HepG2 (cell line): Measurements from ENCODE around the gene GNG12. TPM values are rescaled to one million over a fixed set of nuclear protein-coding genes. Genes with fewer than 3 reads are reported as not detected.

Experiments used
- ATAC-seq: fragments of 200-7000 bp; cut with Tn5 transposase; 3 replicates; pipeline ENCODE4 v1.9.1; 2020; ENCODE audit warnings: mild to moderate bottlenecking, moderate library complexity
- BruUV-seq: library from RNA; stranded (reverse); fragments of 400-500 nt; replicated peaks from 2 replicates; lab custom pipeline; 2021; lab: Mats Ljungman, UMichigan
- CTCF ChIA-PET: fragments of 300-600 bp; formaldehyde crosslinking; extraction: SDS; loops from one replicate; lab custom pipeline; 2021; ENCODE audit warnings: low total read pairs, inconsistent platforms, low intra/inter-chr PET ratio; lab: Yijun Ruan, JAX
- POLR2A ChIA-PET: fragments of 350-600 bp; sonication (Branson Sonifier 250); formaldehyde crosslinking; loops from one replicate; lab custom pipeline; 2020; ENCODE audit warnings: antibody characterized with exemption, inconsistent platforms; lab: Yijun Ruan, JAX
- DNase-seq: peaks from one replicate; pipeline ENCODE4 v3.0.0-alpha.2; 2015; ENCODE audit warnings: low spot score
- FAIRE-seq: peaks from 3 replicates; lab custom pipeline; 2011; peaks lifted over from hg19 to GRCh38; lab: Jason Lieb, UNC
- H2AFZ ChIP-seq: one replicate; pipeline ENCODE4 v1.6.1; 2011; ENCODE audit warnings: low read length, inconsistent platforms
- H3K27ac ChIP-seq: fragments of 300-600 bp; 3 replicates; pipeline ENCODE4 v1.8.0; 2011; ENCODE audit warnings: mixed run types, mild to moderate bottlenecking, mixed read lengths, low read length, inconsistent platforms; ENCODE audit not compliant: insufficient read depth; ENCODE audit errors: extremely low read length
- H3K27me3 ChIP-seq, 2 experiments: fragments of 200-600 bp in 1 of 2; 2 replicates in 1 of 2; 3 replicates in 1 of 2; pipeline versions ENCODE4 v1.6.0 to v1.8.0; 2011; ENCODE audit warnings: low read length in 2 of 2, mild to moderate bottlenecking in 2 of 2, moderate library complexity in 2 of 2, inconsistent platforms in 1 of 2; ENCODE audit not compliant: insufficient read depth in 2 of 2, control insufficient read depth in 1 of 2
- H3K36me3 ChIP-seq, 2 experiments: fragments of 200-600 bp in 1 of 2; replicated peaks in 1 of 2; 2 replicates in 1 of 2; 3 replicates in 1 of 2; pipeline versions ENCODE4 v1.5.1 to v1.8.0; 2011; ENCODE audit warnings: low read length in 2 of 2, inconsistent platforms in 1 of 2; ENCODE audit not compliant: insufficient read depth in 2 of 2, control insufficient read depth in 1 of 2
- H3K4me1 ChIP-seq: 2 replicates; pipeline ENCODE4 v1.5.1; 2012; ENCODE audit warnings: low read length, inconsistent platforms; ENCODE audit not compliant: insufficient read depth
- H3K4me2 ChIP-seq: 2 replicates; pipeline ENCODE4 v1.6.0; 2011; ENCODE audit warnings: low read depth, low read length, inconsistent platforms
- H3K4me3 ChIP-seq, 3 experiments: fragments of 200-600 bp in 1 of 3; sonication (generic), shearing (Covaris generic) in 1 of 3; replicated peaks in 1 of 3; 2 replicates each; pipeline ENCODE4 v1.5.1; 2011 to 2016; ENCODE audit warnings: low read length in 3 of 3, inconsistent platforms in 2 of 3, low read depth in 2 of 3, mild to moderate bottlenecking in 2 of 3, control low read depth in 1 of 3, mixed read lengths in 1 of 3; ENCODE audit not compliant: insufficient read depth in 1 of 3
- H3K79me2 ChIP-seq: one replicate; pipeline ENCODE4 v1.6.1; 2011; ENCODE audit warnings: low read length, inconsistent platforms; ENCODE audit not compliant: insufficient read depth
- H3K9ac ChIP-seq: 2 replicates; pipeline ENCODE4 v1.6.0; 2011; ENCODE audit warnings: mild to moderate bottlenecking, low read depth, low read length, inconsistent platforms; ENCODE audit not compliant: insufficient read depth
- H3K9me3 ChIP-seq: 2 replicates; pipeline ENCODE4 v1.5.1; 2012; ENCODE audit warnings: mild to moderate bottlenecking, low read length
- H4K20me1 ChIP-seq: 2 replicates; pipeline ENCODE4 v1.6.0; 2011; ENCODE audit warnings: inconsistent platforms, mild to moderate bottlenecking, low read length, moderate library complexity; ENCODE audit not compliant: insufficient read depth
- DBP ChIP-seq: sonication (generic); formaldehyde crosslinking; IDR thresholded peaks from 2 replicates; pipeline ENCODE4 v1.4.0; 2020; ENCODE audit warnings: missing genetic modification reagents; ENCODE audit errors: not compliant biosample characterization
- GZF1 ChIP-seq: sonication (generic); formaldehyde crosslinking; IDR thresholded peaks from 2 replicates; pipeline ENCODE4 v1.5.1; 2020; ENCODE audit warnings: mild to moderate bottlenecking, missing genetic modification reagents
- HDAC1 ChIP-seq: sonication (generic); formaldehyde crosslinking; IDR thresholded peaks from 2 replicates; pipeline ENCODE4 v1.5.1; 2020; ENCODE audit warnings: mild to moderate bottlenecking, missing genetic modification reagents
- MYNN ChIP-seq: sonication (generic); formaldehyde crosslinking; IDR thresholded peaks from 2 replicates; pipeline ENCODE4 v1.4.0; 2020; ENCODE audit warnings: mild to moderate bottlenecking, low read depth, missing genetic modification reagents
- NCOA2 ChIP-seq: sonication (generic); formaldehyde crosslinking; IDR thresholded peaks from 2 replicates; pipeline ENCODE4 v1.8.0; 2022; ENCODE audit warnings: inconsistent platforms
- NFKB2 ChIP-seq: sonication (generic); formaldehyde crosslinking; IDR thresholded peaks from 2 replicates; pipeline ENCODE4 v1.4.0; 2020; ENCODE audit warnings: missing genetic modification reagents, borderline replicate concordance
- SP4 ChIP-seq: sonication (generic); formaldehyde crosslinking; IDR thresholded peaks from 2 replicates; pipeline ENCODE4 v1.8.1; 2023; ENCODE audit warnings: mild to moderate bottlenecking, missing genetic modification reagents
- TBL1XR1 ChIP-seq: fragments of 150-350 bp; IDR thresholded peaks from 2 replicates; pipeline ENCODE4 v1.6.1; 2014; ENCODE audit warnings: borderline replicate concordance, low read length; ENCODE audit not compliant: partially characterized antibody
- ZBTB7B ChIP-seq: sonication (generic); formaldehyde crosslinking; IDR thresholded peaks from 2 replicates; pipeline ENCODE4 v1.4.0; 2020; ENCODE audit warnings: missing genetic modification reagents
- ZNF292 ChIP-seq: sonication (generic); formaldehyde crosslinking; IDR thresholded peaks from 2 replicates; pipeline ENCODE4 v1.8.1; 2022; ENCODE audit warnings: mild to moderate bottlenecking, low read depth, missing genetic modification reagents, borderline replicate concordance
- ZNF652 ChIP-seq: IDR thresholded peaks from 2 replicates; pipeline ENCODE4 v1.6.1; 2016; ENCODE audit warnings: low read depth, borderline replicate concordance
- ZZZ3 ChIP-seq: sonication (generic); formaldehyde crosslinking; IDR thresholded peaks from 2 replicates; pipeline ENCODE4 v1.4.0; 2020; ENCODE audit warnings: missing genetic modification reagents, mild to moderate bottlenecking, borderline replicate concordance
- WGBS: methylation state at CpG from one replicate; pipeline ENCODE4 v1.1.6; 2017; ENCODE audit warnings: low lambda C conversion rate; 5-methylcytosine and 5-hydroxymethylcytosine counted together
- in situ Hi-C: cut with HindIII; loops from 2 replicates; pipeline ENCODE4 v1.10.0; 2017; ENCODE audit warnings: low pct_unique_long_range_greater_than_20kb; ENCODE audit not compliant: extremely low pct_ligation_motif_present
- intact Hi-C: fragments of 100-400 bp; cut with micrococcal nuclease; formaldehyde crosslinking; loops from one replicate; pipeline ENCODE4 v1.10.0; 2022; ENCODE audit not compliant: unreplicated experiment
- polyA plus RNA-seq, 8 experiments: library from polyadenylated mRNA; depleted of rRNA in 3 of 8; stranded (reverse) in 7 of 8; unstranded in 1 of 8; fragments of >200 nt; fragmentation: Illumina TruSeq in 4 of 8; extraction: Trizol in 4 of 8; gene quantifications; 2 replicates each; pipeline versions ENCODE4 v1.2.1 to v1.2.3, GENCODE V29; 2011 to 2016; ENCODE audit warnings: low read depth in 4 of 8, missing spikeins in 1 of 8, mixed read lengths in 1 of 8; ENCODE audit not compliant: insufficient read depth in 1 of 8
- total RNA-seq, 5 experiments: library from RNA; depleted of rRNA; stranded (reverse); fragments of >200 nt; fragmentation: Illumina TruSeq; extraction: Trizol; gene quantifications; 2 replicates each; pipeline ENCODE4 v1.2.3, GENCODE V29; 2016; ENCODE audit warnings: low read depth in 1 of 5
- TF ChIP-seq, protein P1 (sequence below): fragments of 450-650 bp; IDR thresholded peaks from 2 replicates; pipeline ENCODE4 v1.6.1; 2016
- TF ChIP-seq, protein P2 (sequence below): sonication (generic); formaldehyde crosslinking; IDR thresholded peaks from 2 replicates; pipeline ENCODE4 v1.4.0; 2020; ENCODE audit warnings: mild to moderate bottlenecking, missing genetic modification reagents

Gene GNG12
- total and polyA plus RNA-seq, 2 of the 13 experiments (the other 11 are each of a cell fraction or from before 2014, with no cell fraction given) = 0.11 TPM

GRCh38 chr1:67695963-67696362, 137.3 kb downstream of the GNG12 start:
- Histone ChIP-seq H3K9me3 (no peaks in the 10 kb centered on the region), H3K9ac (no peak overlapping the region), H3K4me1 (peaks cover 54% of the 10 kb centered on the region), H3K79me2 (no peaks in the 10 kb centered on the region), H3K4me2 (no peak overlapping the region), H3K27ac (no peak overlapping the region)
- CTCF ChIA-PET = no interaction called here
- POLR2A ChIA-PET = interaction anchor here (5.5 kb wide), 1 partner anchor 10 kb away, joined by 53 read pairs; the partner anchor contains the start of gene GADD45A
- intact Hi-C loops = loop anchor here (2.0 kb wide), 1 partner anchor 65 kb away; no protein-coding TSS in a partner anchor
- BruUV-seq = no TSS peak
- TF ChIP-seq SP4 (CRISPR knock-in tag) (no peak), NFKB2 (CRISPR knock-in tag) (no peak), ZNF652 (CRISPR knock-in tag) (no peak), NCOA2 (CRISPR knock-in tag) (no peak), TBL1XR1 (no peak), GZF1 (CRISPR knock-in tag) (no peak), ZZZ3 (CRISPR knock-in tag) (no peak), HDAC1 (no peak), DBP (CRISPR knock-in tag) (no peak), ZBTB7B (CRISPR knock-in tag) (no peak), ZNF292 (CRISPR knock-in tag) (no peak), MYNN (no peak)
- TF ChIP-seq, protein P1, sequence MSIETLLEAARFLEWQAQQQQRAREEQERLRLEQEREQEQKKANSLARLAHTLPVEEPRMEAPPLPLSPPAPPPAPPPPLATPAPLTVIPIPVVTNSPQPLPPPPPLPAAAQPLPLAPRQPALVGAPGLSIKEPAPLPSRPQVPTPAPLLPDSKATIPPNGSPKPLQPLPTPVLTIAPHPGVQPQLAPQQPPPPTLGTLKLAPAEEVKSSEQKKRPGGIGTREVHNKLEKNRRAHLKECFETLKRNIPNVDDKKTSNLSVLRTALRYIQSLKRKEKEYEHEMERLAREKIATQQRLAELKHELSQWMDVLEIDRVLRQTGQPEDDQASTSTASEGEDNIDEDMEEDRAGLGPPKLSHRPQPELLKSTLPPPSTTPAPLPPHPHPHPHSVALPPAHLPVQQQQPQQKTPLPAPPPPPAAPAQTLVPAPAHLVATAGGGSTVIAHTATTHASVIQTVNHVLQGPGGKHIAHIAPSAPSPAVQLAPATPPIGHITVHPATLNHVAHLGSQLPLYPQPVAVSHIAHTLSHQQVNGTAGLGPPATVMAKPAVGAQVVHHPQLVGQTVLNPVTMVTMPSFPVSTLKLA = no peak
- TF ChIP-seq, protein P2, sequence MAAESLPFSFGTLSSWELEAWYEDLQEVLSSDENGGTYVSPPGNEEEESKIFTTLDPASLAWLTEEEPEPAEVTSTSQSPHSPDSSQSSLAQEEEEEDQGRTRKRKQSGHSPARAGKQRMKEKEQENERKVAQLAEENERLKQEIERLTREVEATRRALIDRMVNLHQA (CRISPR knock-in tag) = no peak
- TF ChIP-seq, all 625 proteins: peak for 0
- Histone ChIP-seq H3K27me3 (no peaks in the 10 kb centered on the region), H3K36me3 (no peaks in the 10 kb centered on the region), H3K4me3 (no peak overlapping the region), H4K20me1 (no peaks in the 10 kb centered on the region), H2AFZ (no peak overlapping the region)
- 96% methylated on average over 2 of the region's 2 CpGs for WGBS
- ATAC-seq (no peak), DNase-seq (no peak), FAIRE-seq (no peak)
- in situ Hi-C loops = no loop called here
